DND-41 (cell line): ENCODE measurements around the gene LGR6.

ENCODE experiments used
- CTCF ChIP-seq: IDR thresholded peaks from 2 replicates; pipeline ENCODE4 v1.5.1; 2012; ENCODE audit warnings: borderline replicate concordance, low read length, moderate library complexity, mild to moderate bottlenecking; ENCODE audit not compliant: poor library complexity, severe bottlenecking; ENCODE audit errors: extremely low read depth
- EZH2 ChIP-seq: IDR thresholded peaks from 3 replicates; pipeline ENCODE4 v1.6.1; 2012; ENCODE audit warnings: borderline replicate concordance, low read depth, mild to moderate bottlenecking, moderate library complexity, low read length, inconsistent platforms; ENCODE audit not compliant: severe bottlenecking

GRCh38 chr1:202241376-202242079 is 47.9 kb downstream of the LGR6 start:
- TF ChIP-seq CTCF, result no peak
- no peak for TF ChIP-seq EZH2
